Neuronal stem cell (in vitro differentiated cells): ENCODE measurements around the gene KCNA10.

Source experiments
- DNase-seq: peaks from one replicate; pipeline ENCODE4 v3.0.0-alpha.2; 2013; ENCODE audit warnings: low spot score
- H2AFZ ChIP-seq: one replicate; pipeline ENCODE4 v1.6.1; 2013; ENCODE audit warnings: mild to moderate bottlenecking, low read length, inconsistent platforms
- H2AK5ac ChIP-seq: 2 replicates; pipeline ENCODE4 v1.6.1; 2013; ENCODE audit warnings: low read depth, mild to moderate bottlenecking, inconsistent platforms, low read length, moderate library complexity, mixed read lengths
- H2BK120ac ChIP-seq: 2 replicates; pipeline ENCODE4 v1.6.1; 2013; ENCODE audit warnings: low read depth, mild to moderate bottlenecking, inconsistent platforms, low read length, moderate library complexity, mixed read lengths
- H2BK12ac ChIP-seq: one replicate; pipeline ENCODE4 v1.6.1; 2013; ENCODE audit warnings: low read length, inconsistent platforms
- H2BK15ac ChIP-seq: 2 replicates; pipeline ENCODE4 v1.6.1; 2013; ENCODE audit warnings: mild to moderate bottlenecking, low read length, inconsistent platforms, mixed read lengths
- H2BK5ac ChIP-seq: one replicate; pipeline ENCODE4 v1.6.1; 2013; ENCODE audit warnings: inconsistent platforms, mild to moderate bottlenecking, low read length, moderate library complexity
- H3K14ac ChIP-seq: one replicate; pipeline ENCODE4 v1.6.1; 2013; ENCODE audit warnings: low read length, inconsistent platforms
- H3K18ac ChIP-seq: 2 replicates; pipeline ENCODE4 v1.6.1; 2013; ENCODE audit warnings: low read length, inconsistent platforms
- H3K23ac ChIP-seq: 2 replicates; pipeline ENCODE4 v1.6.1; 2013; ENCODE audit warnings: low read depth, mild to moderate bottlenecking, mixed read lengths, low read length, inconsistent platforms; ENCODE audit not compliant: poor library complexity
- H3K27ac ChIP-seq: replicated peaks from 3 replicates; pipeline ENCODE4 v1.5.1; 2013; ENCODE audit warnings: low read length, inconsistent platforms
- H3K27me3 ChIP-seq, 3 experiments: 2 replicates each; pipeline ENCODE4 v1.6.1; 2013; ENCODE audit warnings: low read length in 3 of 3, mild to moderate bottlenecking in 2 of 3, inconsistent platforms in 1 of 3, low read depth in 1 of 3, mixed read lengths in 1 of 3, moderate library complexity in 1 of 3; ENCODE audit not compliant: control insufficient read depth in 3 of 3, insufficient read depth in 3 of 3
- H3K36me3 ChIP-seq, 2 donors: replicated peaks in 1 of 2; 2 replicates each; pipeline ENCODE4 v1.6.1; 2013; ENCODE audit warnings: low read length in 2 of 2; ENCODE audit not compliant: control insufficient read depth in 2 of 2, insufficient read depth in 2 of 2
- H3K4ac ChIP-seq: 2 replicates; pipeline ENCODE4 v1.6.1; 2013; ENCODE audit warnings: inconsistent platforms, mild to moderate bottlenecking, low read length, moderate library complexity
- H3K4me1 ChIP-seq, 2 donors: 1 replicate in 1 of 2; 2 replicates in 1 of 2; pipeline ENCODE4 v1.6.1; 2013; ENCODE audit warnings: low read length in 2 of 2, low read depth in 1 of 2; ENCODE audit not compliant: control insufficient read depth in 2 of 2, insufficient read depth in 1 of 2
- H3K4me2 ChIP-seq: one replicate; pipeline ENCODE4 v1.6.1; 2013; ENCODE audit warnings: mild to moderate bottlenecking, low read length, inconsistent platforms; ENCODE audit not compliant: insufficient read depth, poor library complexity, severe bottlenecking
- H3K4me3 ChIP-seq, 2 donors: 2 replicates each; pipeline ENCODE4 v1.5.1; 2013; ENCODE audit warnings: low read length in 2 of 2, mild to moderate bottlenecking in 2 of 2, inconsistent platforms in 1 of 2, moderate library complexity in 1 of 2
- H3K79me1 ChIP-seq: one replicate; pipeline ENCODE4 v1.6.1; 2013; ENCODE audit warnings: low read depth, mild to moderate bottlenecking, inconsistent platforms, low read length, moderate library complexity
- H3K9ac ChIP-seq: one replicate; pipeline ENCODE4 v1.6.1; 2013; ENCODE audit warnings: mild to moderate bottlenecking, low read depth, low read length, inconsistent platforms; ENCODE audit not compliant: poor library complexity
- H3K9me3 ChIP-seq, 2 donors: replicated peaks in 1 of 2; 2 replicates each; pipeline versions ENCODE3 to v1.6.1; 2013; ENCODE audit warnings: low read length in 2 of 2, mild to moderate bottlenecking in 2 of 2, inconsistent platforms in 1 of 2, low read depth in 1 of 2, mixed read lengths in 1 of 2, moderate library complexity in 1 of 2; ENCODE audit not compliant: control insufficient read depth in 2 of 2, insufficient read depth in 1 of 2
- H4K8ac ChIP-seq: one replicate; pipeline ENCODE4 v1.6.1; 2013; ENCODE audit warnings: low read depth, mild to moderate bottlenecking, inconsistent platforms, low read length, moderate library complexity
- H4K91ac ChIP-seq: one replicate; pipeline ENCODE4 v1.6.1; 2013; ENCODE audit warnings: low read length, low read depth, mild to moderate bottlenecking, inconsistent platforms; ENCODE audit not compliant: poor library complexity
- WGBS, 2 donors: extraction: QIAGEN DNeasy Blood & Tissue Kit; methylation state at CpG; one replicate each; pipeline ENCODE4 v1.1.7; 2013; ENCODE audit warnings: missing lambda C conversion rate in 2 of 2, mixed read lengths in 1 of 2; ENCODE audit not compliant: insufficient read length in 2 of 2, insufficient replicate concordance in 1 of 2; ENCODE audit errors: extremely low coverage in 2 of 2; 5-methylcytosine and 5-hydroxymethylcytosine counted together

KCNA10 gene

DNA sequence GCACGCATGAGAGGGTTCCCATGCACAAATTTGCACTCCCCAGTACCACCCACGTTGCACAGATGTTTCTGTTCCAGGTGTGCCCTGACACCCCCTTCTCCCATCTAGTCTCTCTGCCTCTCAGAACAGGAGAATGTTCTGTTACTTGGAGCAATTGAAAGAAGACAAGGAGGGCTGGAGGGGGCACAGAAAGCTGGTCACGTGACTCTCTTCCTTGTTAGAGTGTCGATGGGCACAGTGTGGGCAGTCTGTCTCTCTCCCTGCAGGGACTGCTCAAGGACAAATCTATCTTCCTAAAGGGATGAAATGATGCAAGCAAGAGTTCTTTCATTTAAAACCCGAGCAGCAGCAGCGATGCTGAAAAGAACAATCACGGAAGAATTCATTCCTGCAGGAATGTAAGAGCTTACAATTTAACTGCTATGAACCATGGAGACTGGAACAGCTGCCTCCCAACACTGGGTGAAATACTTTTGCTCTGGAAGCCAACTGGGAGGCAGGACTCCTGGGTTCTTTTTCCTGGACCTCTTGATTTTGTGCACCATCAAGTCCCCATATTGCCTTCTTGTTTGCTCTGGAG lies 7.3 kb upstream of the KCNA10 start:
- Histone ChIP-seq H3K4me1 (peaks cover 0 to 2% of the 10 kb centered on the region in 2 donors), H4K8ac (no peak overlapping the region), H2AK5ac (no peak overlapping the region), H3K4me2 (no peak overlapping the region), H3K27me3 (peaks cover 0 to 22% (median 0%) of the 10 kb centered on the region in 3 experiments), H3K27ac (no peak overlapping the region), H3K23ac (no peak overlapping the region), H3K36me3 (no peaks in the 10 kb centered on the region), H3K4ac (no peak overlapping the region), H2BK15ac (no peak overlapping the region), H2BK120ac (no peak overlapping the region), H3K9ac (no peak overlapping the region), H4K91ac (no peak overlapping the region), H3K79me1 (no peaks in the 10 kb centered on the region), H3K14ac (no peak overlapping the region), H2AFZ (no peak overlapping the region), H3K4me3 (no peak overlapping the region), H2BK12ac (no peak overlapping the region), H3K9me3 (no peaks in the 10 kb centered on the region), H3K18ac (no peak overlapping the region), H2BK5ac (no peak overlapping the region)
- WGBS, 2 donors = no CpG with 5 or more reads among the region's 7 CpGs
- DNase-seq = no peak

DNA sequence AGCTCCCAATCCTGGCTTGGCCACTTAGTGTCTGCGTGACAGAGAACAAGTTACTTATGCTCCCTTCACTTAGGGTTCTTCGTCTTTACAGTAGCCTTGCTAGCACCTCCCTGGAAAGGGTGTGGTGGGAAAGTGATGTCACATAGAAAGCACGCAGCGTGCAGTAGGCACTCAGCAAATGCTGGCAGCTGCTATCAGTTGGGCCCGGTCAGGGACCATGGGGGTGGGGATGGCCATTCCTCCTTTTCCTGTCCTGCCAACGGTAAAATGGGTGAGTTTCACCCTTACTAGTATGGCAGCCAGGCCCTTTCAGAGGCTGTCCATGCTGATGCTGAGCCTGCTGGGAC lies 6.2 kb upstream of the KCNA10 start:
- H2AK5ac ChIP-seq = no peak overlapping the region
- no peaks in the 10 kb centered on the region for H3K79me1 ChIP-seq
- H3K9ac ChIP-seq = peak overlapping the region; percentile 53
- H3K27me3 ChIP-seq = peaks cover 0 to 24% (median 0%) of the 10 kb centered on the region in 3 experiments
- no peak overlapping the region for H2AFZ ChIP-seq
- H3K4me1 ChIP-seq = peaks cover 0 to 2% of the 10 kb centered on the region in 2 donors
- no peak overlapping the region for H4K91ac ChIP-seq
- H3K18ac ChIP-seq = no peak overlapping the region
- no peak overlapping the region for H3K4me2 ChIP-seq
- peak overlapping the region; percentile 4 for H3K14ac ChIP-seq
- no peaks in the 10 kb centered on the region for H3K9me3 ChIP-seq
- no peak overlapping the region for H2BK15ac ChIP-seq
- H3K36me3 ChIP-seq = no peaks in the 10 kb centered on the region
- no peak overlapping the region for H2BK12ac ChIP-seq
- no peak overlapping the region for H3K4ac ChIP-seq
- H3K27ac ChIP-seq = no peak overlapping the region
- DNase-seq = no peak
- no peak overlapping the region for H2BK5ac ChIP-seq
- no peak overlapping the region for H2BK120ac ChIP-seq
- peak overlapping the region; percentile 16 for H3K23ac ChIP-seq
- H3K4me3 ChIP-seq = no peak overlapping the region
- WGBS, 2 donors = no CpG with 5 or more reads among the region's 6 CpGs
- no peak overlapping the region for H4K8ac ChIP-seq

DNA sequence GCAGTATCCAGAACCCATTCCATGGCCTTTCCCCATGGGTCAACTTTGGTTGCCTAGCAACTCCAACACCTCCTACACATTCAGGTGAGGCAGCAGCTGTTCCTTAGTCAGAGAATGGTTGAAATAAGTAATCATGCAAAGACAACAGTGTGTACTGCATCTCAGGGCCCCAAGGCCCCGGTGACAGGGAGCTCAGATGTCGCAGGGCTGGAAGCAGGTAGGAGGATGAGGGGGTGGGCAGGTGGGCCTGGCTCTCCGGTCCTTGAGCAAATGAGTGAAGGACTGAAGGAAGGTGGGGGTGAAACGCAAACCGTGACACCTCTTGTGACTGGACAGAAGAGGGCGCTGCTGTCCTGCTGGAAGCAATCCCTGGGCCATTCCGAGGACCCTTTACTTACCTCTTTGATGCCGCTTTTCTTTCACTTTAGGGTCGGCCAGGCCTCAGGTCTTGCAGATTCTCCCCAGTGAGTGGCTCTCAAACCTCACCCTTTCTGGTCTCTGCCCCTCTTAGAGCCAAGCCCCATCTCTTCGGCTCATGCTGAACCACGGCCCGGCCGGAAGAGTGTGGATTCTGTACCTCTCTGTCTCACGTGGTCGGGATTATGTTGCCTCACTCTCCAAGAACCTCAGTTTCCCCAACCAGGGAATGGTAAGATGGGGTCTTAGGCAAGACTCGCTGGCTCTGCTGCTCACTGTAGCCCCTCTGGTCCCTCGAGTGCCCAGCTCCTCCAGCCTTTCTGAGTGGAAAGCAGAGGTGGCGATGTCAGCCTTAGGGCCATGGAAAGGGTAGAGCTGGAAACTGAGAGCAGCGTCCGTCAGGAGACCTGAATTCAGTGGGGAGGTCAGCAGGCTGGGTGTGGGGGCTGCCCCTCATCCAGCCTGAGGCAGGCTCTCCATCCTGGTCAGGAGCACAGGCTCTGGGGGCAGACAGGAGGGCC lies 5.6 kb upstream of the KCNA10 start:
- no peak overlapping the region for H2AK5ac ChIP-seq
- H3K14ac ChIP-seq = peak overlapping the region; percentile 4
- H3K9ac ChIP-seq = peak overlapping the region; percentile 53
- H2BK15ac ChIP-seq = no peak overlapping the region
- H4K91ac ChIP-seq = no peak overlapping the region
- H3K27me3 ChIP-seq = peaks cover 0 to 21% (median 0%) of the 10 kb centered on the region in 3 experiments
- H2BK5ac ChIP-seq = no peak overlapping the region
- no peak overlapping the region for H2BK12ac ChIP-seq
- no peak overlapping the region for H3K27ac ChIP-seq
- no CpG with 5 or more reads among the region's 20 CpGs for WGBS, 2 donors
- peaks cover 0 to 2% of the 10 kb centered on the region in 2 donors for H3K4me1 ChIP-seq
- no peak overlapping the region for H3K18ac ChIP-seq
- H3K23ac ChIP-seq = no peak overlapping the region
- no peaks in the 10 kb centered on the region for H3K79me1 ChIP-seq
- H4K8ac ChIP-seq = no peak overlapping the region
- H3K4ac ChIP-seq = no peak overlapping the region
- no peaks in the 10 kb centered on the region for H3K36me3 ChIP-seq
- no peaks in the 10 kb centered on the region for H3K9me3 ChIP-seq
- no peak overlapping the region for H2BK120ac ChIP-seq
- no peak overlapping the region for H3K4me2 ChIP-seq
- H2AFZ ChIP-seq = peak overlapping the region; percentile 73
- H3K4me3 ChIP-seq = no peak overlapping the region
- DNase-seq = peak; percentile 61

DNA sequence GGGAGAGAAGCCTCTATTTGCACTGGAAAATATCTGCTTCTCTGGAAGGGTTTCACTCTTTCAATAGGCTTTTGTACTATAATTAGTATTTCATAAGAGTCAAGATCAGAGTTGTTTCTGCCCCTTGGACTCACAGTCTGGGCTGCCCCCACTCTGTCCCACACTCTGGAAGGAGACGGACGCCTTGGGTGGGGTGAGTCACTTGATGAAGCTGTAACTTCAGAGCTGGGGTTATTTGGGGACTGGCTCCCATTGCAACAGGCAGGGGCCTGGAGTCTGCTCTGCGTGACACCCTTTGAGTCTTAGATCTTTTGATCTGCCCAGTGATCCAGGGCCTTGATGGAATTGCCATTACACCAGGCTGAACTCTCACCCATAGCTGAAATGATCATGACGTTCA lies 4.0 kb upstream of the KCNA10 start:
- Histone ChIP-seq H2BK5ac (no peak overlapping the region), H2AK5ac (no peak overlapping the region), H2BK12ac (no peak overlapping the region), H2BK120ac (no peak overlapping the region), H3K4me3 (no peak overlapping the region), H3K4me2 (no peak overlapping the region), H3K36me3 (no peaks in the 10 kb centered on the region), H2BK15ac (no peak overlapping the region), H3K27ac (no peak overlapping the region), H3K9me3 (no peaks in the 10 kb centered on the region), H3K4ac (no peak overlapping the region), H3K23ac (no peak overlapping the region), H3K79me1 (no peaks in the 10 kb centered on the region), H3K27me3 (peaks cover 0 to 17% (median 0%) of the 10 kb centered on the region in 3 experiments), H2AFZ (no peak overlapping the region), H3K14ac (no peak overlapping the region), H4K91ac (no peak overlapping the region), H3K18ac (no peak overlapping the region), H4K8ac (no peak overlapping the region), H3K4me1 (no peaks in the 10 kb centered on the region), H3K9ac (no peak overlapping the region)
- WGBS, 2 donors = no CpG with 5 or more reads among the region's 4 CpGs
- no peak for DNase-seq
